ENCODE data around the gene PODXL2. TPM values are rescaled to one million over a fixed set of nuclear protein-coding genes. Genes with fewer than 3 reads are reported as not detected.

PODXL2 gene
- total RNA-seq, 4 donors from 2014 or later, result 3.2 to 8.8 (median 3.7) TPM

DNA sequence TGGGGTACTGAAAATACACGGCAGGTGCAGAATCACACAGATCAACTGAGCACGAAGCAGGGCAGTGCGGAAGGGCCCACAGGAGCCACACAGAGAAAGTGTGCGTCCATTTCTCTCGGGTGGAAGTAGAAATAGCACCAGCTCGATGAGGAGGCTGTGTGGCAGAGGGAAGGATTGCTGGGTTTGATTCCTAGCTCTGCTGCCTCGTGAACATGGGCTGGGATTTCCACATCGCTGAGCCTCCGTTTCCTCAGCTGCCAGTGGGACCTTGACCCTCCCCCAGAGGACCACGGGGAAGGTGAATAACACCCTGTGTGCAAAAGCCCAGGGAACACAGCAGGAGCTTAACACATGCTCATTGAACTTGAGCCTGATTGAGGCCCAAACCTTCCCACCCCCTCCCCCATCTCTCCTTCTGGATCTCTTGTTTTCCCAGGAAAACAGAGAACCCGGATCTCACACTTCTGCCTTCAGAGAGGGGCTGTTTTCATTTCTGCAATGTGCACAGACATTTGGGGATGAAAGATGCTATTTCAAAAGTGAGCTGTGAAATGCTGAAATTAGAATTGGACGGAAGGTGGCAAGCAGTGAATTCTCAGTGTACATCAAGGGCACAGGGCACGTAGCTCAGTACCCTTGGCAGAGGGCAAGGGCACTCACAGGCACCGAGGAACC lies 82.2 kb downstream of the PODXL2 start:
- TF ChIP-seq CTCF (IDR thresholded peaks at IDR 0.05; ENCODE audit: low read depth), result no peak

- no peak for TF ChIP-seq CTCF (IDR thresholded peaks at IDR 0.05; ENCODE audit: low read depth)
Measured at GRCh38 chr3:127711896-127712295, 82.9 kb downstream of the PODXL2 start.

- TF ChIP-seq CTCF (IDR thresholded peaks at IDR 0.05; ENCODE audit: low read depth), result no peak
Measured at GRCh38 chr3:127712461-127712860, 83.5 kb downstream of the PODXL2 start.

DNA sequence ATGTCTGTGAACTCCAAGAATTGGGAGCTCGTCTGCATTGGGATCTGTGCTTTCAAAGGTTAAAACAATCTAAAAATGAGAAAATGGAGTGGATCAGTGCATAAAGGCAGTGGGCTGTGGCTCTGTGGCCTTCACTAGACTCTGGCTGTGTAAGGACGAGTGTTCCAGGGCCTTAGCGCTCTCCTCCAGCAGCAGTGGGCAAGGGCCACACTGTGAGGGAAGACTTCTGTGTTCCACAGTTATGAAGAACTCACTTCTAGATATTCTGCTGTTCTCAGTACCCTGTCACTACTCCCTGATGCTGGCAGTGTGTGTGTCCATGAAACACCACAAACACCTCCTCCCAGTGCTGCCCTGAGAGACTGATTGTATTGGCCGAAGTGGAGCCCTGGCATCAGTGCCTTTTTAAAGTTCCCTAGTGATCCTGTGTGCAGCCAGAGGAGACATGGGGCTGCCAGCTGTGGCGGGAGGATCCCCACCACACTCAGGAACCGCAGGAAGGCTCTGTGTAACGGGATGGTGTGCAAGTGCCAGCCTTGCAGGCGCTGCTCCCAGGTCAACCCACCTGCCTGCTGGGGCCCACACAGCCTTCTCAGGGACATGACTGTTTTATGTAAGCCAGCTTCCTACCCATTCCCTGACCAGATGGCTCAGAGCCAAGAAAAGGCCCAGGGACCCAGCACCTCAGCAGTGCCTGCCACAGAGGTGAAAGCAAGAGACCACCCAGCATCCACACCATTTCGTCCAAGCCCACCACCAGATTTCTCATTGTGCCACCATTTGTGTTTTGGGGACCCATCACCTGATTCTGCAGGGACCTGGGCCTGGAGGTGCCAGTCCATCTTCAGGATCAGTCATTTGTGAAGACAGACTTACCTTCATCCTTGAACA lies 84.1 kb downstream of the PODXL2 start:
- no peak for TF ChIP-seq CTCF (IDR thresholded peaks at IDR 0.05; ENCODE audit: low read depth)

DNA sequence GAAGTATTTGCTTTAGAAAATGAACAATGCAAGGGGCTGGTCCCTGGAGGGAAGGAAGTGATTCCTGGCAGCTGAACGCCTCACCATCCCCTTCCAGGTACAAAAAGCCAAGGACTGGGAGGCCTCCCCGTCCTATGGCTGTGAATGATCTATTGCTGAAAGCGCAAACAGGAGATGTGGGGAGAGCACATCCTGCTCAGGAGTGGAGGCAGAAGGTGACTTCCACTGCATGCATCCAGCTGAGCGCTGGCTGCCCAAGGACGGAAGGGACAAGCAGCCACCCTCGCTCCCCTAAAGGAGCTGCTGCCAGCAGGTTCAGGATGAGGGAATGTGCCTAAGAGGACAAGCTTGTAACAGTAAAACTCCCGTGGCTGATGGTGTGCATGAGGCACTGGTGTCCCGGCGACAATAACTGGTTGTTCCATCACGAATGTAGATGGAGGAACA lies 85.2 kb downstream of the PODXL2 start:
- no peak for TF ChIP-seq CTCF (IDR thresholded peaks at IDR 0.05; ENCODE audit: low read depth)

DNA sequence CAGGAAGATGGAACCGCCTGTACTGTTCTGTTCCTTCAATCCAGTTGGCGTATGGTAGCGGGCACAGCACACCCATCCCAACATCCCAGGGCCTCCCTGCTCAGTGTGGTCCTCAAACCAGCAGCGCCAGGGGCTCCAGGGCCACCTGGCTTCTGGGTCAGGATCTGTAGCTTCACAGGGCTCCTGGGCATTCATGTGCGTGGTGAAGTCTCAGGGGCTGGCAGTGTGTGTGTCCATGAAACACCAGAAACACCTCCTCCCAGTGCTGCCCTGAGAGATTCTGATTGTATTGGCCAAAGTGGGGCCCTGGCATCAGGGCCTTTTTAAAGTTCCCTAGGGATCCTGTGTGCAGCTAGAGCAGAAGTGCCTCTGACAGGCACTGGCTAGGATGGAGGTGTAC lies 85.9 kb downstream of the PODXL2 start:
- TF ChIP-seq CTCF (IDR thresholded peaks at IDR 0.05; ENCODE audit: low read depth), result no peak

GRCh38 chr3:127715532-127715931 lies 86.5 kb downstream of the PODXL2 start:
- no peak for TF ChIP-seq CTCF (IDR thresholded peaks at IDR 0.05; ENCODE audit: low read depth)
